DND-41 (cell line): Measurements from ENCODE around the gene DNAJA2.

Experiments
- ATAC-seq: fragments of 200-7000 bp; cut with Tn5 transposase; 3 replicates; pipeline ENCODE4 v1.9.1; 2021; ENCODE audit warnings: low read depth; ENCODE audit not compliant: insufficient read depth
- DNase-seq: peaks from one replicate; pipeline ENCODE4 v3.0.0-alpha.2; 2020
- H2AFZ ChIP-seq: 2 replicates; pipeline ENCODE4 v1.6.0; 2012; ENCODE audit warnings: low read depth, low read length
- H3K27ac ChIP-seq: 2 replicates; pipeline ENCODE4 v1.5.1; 2012; ENCODE audit warnings: low read length, inconsistent platforms
- H3K27me3 ChIP-seq: fragments of 200-600 bp; sonication (generic); 2 replicates; pipeline ENCODE4 v1.6.0; 2012; ENCODE audit warnings: low read length, mild to moderate bottlenecking, inconsistent platforms; ENCODE audit not compliant: insufficient read depth, poor library complexity
- H3K36me3 ChIP-seq: 2 replicates; pipeline ENCODE4 v1.5.1; 2012; ENCODE audit warnings: low read length, inconsistent platforms; ENCODE audit not compliant: insufficient read depth
- H3K4me1 ChIP-seq: 2 replicates; pipeline ENCODE4 v1.5.1; 2012; ENCODE audit warnings: mild to moderate bottlenecking, low read length; ENCODE audit not compliant: insufficient read depth
- H3K4me2 ChIP-seq: 2 replicates; pipeline ENCODE4 v1.6.0; 2012; ENCODE audit warnings: mild to moderate bottlenecking, moderate library complexity, low read length, inconsistent platforms; ENCODE audit not compliant: insufficient read depth
- H3K4me3 ChIP-seq, 2 experiments: fragments of 200-600 bp in 1 of 2; shearing (Covaris generic) in 1 of 2; 2 replicates each; pipeline ENCODE4 v1.5.1; 2012 to 2016; ENCODE audit warnings: inconsistent platforms in 2 of 2, low read length in 2 of 2, mild to moderate bottlenecking in 2 of 2, low read depth in 1 of 2, moderate library complexity in 1 of 2
- H3K79me2 ChIP-seq: 2 replicates; pipeline ENCODE4 v1.6.0; 2012; ENCODE audit warnings: low read length, inconsistent platforms; ENCODE audit not compliant: insufficient read depth
- H3K9ac ChIP-seq: 2 replicates; pipeline ENCODE4 v1.6.0; 2012; ENCODE audit warnings: low read depth, mild to moderate bottlenecking, inconsistent platforms, low read length, moderate library complexity
- H3K9me3 ChIP-seq: 2 replicates; pipeline ENCODE4 v1.5.1; 2012; ENCODE audit warnings: low read length, moderate library complexity, mild to moderate bottlenecking, inconsistent platforms; ENCODE audit not compliant: insufficient read depth, severe bottlenecking
- H4K20me1 ChIP-seq: 2 replicates; pipeline ENCODE4 v1.6.0; 2012; ENCODE audit warnings: low read length; ENCODE audit not compliant: insufficient read depth
- EZH2 ChIP-seq: IDR thresholded peaks from 3 replicates; pipeline ENCODE4 v1.6.1; 2012; ENCODE audit warnings: borderline replicate concordance, low read depth, mild to moderate bottlenecking, moderate library complexity, low read length, inconsistent platforms; ENCODE audit not compliant: severe bottlenecking
- TF ChIP-seq, protein P1 (sequence below): IDR thresholded peaks from 2 replicates; pipeline ENCODE4 v1.5.1; 2012; ENCODE audit warnings: borderline replicate concordance, low read length, moderate library complexity, mild to moderate bottlenecking; ENCODE audit not compliant: poor library complexity, severe bottlenecking; ENCODE audit errors: extremely low read depth

Gene DNAJA2

DNA sequence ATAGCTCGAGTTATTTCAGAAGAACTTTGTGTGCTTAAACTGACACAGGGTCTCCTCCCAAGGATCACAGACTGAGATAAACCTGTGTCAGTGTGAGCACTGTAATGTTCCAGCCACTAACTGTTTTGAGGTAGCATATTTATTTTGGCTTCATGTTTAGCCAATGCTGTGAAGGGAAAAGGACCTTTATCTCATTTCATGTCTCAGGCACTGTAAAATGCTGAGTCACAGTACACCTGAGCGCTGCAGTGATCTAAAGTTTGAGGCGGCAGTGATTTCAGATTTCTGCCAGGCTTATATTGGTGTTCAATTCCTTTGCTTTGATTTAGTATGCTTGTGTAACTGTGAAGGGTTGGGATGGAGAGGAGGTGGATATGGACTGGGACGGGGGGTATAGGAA, 3.1 kb upstream of the DNAJA2 start:
- Histone ChIP-seq H3K9ac (no peak overlapping the region), H3K9me3 (no peaks in the 10 kb centered on the region), H3K27ac (no peak overlapping the region), H3K4me3 (no peak overlapping the region), H3K79me2 (peaks cover 31% of the 10 kb centered on the region), H3K27me3 (no peaks in the 10 kb centered on the region), H3K4me1 (peaks cover 18% of the 10 kb centered on the region), H2AFZ (no peak overlapping the region), H4K20me1 (peaks cover 16% of the 10 kb centered on the region; the same call in 1 of the 2 replicates), H3K4me2 (no peak overlapping the region), H3K36me3 (no peaks in the 10 kb centered on the region; the same call in 1 of the 2 replicates)
- no peak for ATAC-seq
- no peak for DNase-seq
- TF ChIP-seq, protein P1, sequence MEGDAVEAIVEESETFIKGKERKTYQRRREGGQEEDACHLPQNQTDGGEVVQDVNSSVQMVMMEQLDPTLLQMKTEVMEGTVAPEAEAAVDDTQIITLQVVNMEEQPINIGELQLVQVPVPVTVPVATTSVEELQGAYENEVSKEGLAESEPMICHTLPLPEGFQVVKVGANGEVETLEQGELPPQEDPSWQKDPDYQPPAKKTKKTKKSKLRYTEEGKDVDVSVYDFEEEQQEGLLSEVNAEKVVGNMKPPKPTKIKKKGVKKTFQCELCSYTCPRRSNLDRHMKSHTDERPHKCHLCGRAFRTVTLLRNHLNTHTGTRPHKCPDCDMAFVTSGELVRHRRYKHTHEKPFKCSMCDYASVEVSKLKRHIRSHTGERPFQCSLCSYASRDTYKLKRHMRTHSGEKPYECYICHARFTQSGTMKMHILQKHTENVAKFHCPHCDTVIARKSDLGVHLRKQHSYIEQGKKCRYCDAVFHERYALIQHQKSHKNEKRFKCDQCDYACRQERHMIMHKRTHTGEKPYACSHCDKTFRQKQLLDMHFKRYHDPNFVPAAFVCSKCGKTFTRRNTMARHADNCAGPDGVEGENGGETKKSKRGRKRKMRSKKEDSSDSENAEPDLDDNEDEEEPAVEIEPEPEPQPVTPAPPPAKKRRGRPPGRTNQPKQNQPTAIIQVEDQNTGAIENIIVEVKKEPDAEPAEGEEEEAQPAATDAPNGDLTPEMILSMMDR, result no peak
- TF ChIP-seq EZH2, result no peak

DNA sequence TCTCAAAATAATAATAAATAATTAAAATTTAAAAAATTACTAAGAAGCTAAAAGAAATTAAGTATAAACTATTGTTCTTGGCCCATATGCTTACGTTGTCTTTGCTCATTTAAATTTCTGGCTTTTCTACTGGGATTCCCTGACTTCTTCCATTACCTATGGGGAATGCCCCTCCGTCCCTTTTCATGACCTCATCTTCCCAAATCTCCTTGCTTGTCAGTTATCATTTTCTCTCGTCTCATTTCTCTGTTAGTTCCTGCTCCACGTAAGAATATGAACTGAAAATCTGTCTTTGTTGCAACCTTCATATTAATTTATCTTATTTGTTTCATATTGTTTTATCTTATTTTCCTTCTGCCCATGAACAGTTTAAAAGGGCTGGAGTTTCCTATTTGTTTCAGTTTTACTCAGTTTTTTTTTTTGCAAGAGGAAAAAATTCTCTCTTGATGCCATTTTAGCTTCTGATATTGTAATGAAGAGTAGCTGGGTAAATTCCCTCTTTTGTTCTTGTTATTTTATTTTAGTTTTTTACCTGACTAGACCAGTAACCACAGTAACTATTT, 2.5 kb upstream of the DNAJA2 start:
- TF ChIP-seq, protein P1, result no peak
- no peak for TF ChIP-seq EZH2
- no peak overlapping the region for H3K4me3 ChIP-seq
- H3K4me1 ChIP-seq, result peaks cover 23% of the 10 kb centered on the region
- H2AFZ ChIP-seq, result no peak overlapping the region
- no peak overlapping the region for H3K9ac ChIP-seq
- H3K27me3 ChIP-seq, result no peaks in the 10 kb centered on the region
- peaks cover 37% of the 10 kb centered on the region for H3K79me2 ChIP-seq
- ATAC-seq, result no peak
- no peak overlapping the region for H3K27ac ChIP-seq
- peaks cover 4% of the 10 kb centered on the region for H3K36me3 ChIP-seq
- DNase-seq, result no peak
- no peaks in the 10 kb centered on the region for H3K9me3 ChIP-seq
- H4K20me1 ChIP-seq, result peaks cover 20% of the 10 kb centered on the region; the same call in 1 of the 2 replicates
- H3K4me2 ChIP-seq, result no peak overlapping the region

DNA sequence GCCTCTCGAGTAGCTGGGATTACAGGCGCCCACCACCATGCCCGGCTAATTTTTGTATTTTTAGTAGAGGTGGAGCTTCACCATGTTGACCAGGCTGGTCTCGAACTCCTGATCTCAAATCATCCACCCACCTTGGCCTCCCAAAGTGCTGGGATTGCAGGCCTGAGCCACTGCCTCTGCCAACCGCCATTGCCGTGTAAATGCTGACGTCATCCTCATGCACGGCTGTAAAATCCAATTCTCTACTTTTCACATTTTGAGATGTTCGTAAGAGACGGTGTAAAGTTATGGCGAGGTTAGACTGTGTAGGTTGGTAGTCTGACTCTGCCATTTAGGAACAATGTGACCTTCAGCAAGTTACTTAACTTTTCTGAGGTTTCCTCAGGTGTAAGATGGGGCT, 1.7 kb upstream of the DNAJA2 start:
- peaks cover 24% of the 10 kb centered on the region; the same call in 1 of the 2 replicates for H4K20me1 ChIP-seq
- no peak overlapping the region for H3K27ac ChIP-seq
- peaks cover 11% of the 10 kb centered on the region for H3K36me3 ChIP-seq
- no peak overlapping the region for H3K9ac ChIP-seq
- DNase-seq (no peak), ATAC-seq (no peak)
- no peaks in the 10 kb centered on the region for H3K9me3 ChIP-seq
- H2AFZ ChIP-seq, result no peak overlapping the region
- TF ChIP-seq, protein P1, result no peak
- TF ChIP-seq EZH2, result no peak
- H3K79me2 ChIP-seq, result peaks cover 44% of the 10 kb centered on the region
- no peak overlapping the region for H3K4me3 ChIP-seq
- H3K4me2 ChIP-seq, result no peak overlapping the region
- peaks cover 29% of the 10 kb centered on the region for H3K4me1 ChIP-seq
- H3K27me3 ChIP-seq, result no peaks in the 10 kb centered on the region
